ENCODE measurements around the gene ARRDC1.
"Not testable (repeated sequence)": the region's sequence is repeated elsewhere in the genome, so short reads cannot be mapped to it uniquely, and the experiment has no call there.

The ARRDC1 gene, protein sequence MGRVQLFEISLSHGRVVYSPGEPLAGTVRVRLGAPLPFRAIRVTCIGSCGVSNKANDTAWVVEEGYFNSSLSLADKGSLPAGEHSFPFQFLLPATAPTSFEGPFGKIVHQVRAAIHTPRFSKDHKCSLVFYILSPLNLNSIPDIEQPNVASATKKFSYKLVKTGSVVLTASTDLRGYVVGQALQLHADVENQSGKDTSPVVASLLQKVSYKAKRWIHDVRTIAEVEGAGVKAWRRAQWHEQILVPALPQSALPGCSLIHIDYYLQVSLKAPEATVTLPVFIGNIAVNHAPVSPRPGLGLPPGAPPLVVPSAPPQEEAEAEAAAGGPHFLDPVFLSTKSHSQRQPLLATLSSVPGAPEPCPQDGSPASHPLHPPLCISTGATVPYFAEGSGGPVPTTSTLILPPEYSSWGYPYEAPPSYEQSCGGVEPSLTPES

DNA sequence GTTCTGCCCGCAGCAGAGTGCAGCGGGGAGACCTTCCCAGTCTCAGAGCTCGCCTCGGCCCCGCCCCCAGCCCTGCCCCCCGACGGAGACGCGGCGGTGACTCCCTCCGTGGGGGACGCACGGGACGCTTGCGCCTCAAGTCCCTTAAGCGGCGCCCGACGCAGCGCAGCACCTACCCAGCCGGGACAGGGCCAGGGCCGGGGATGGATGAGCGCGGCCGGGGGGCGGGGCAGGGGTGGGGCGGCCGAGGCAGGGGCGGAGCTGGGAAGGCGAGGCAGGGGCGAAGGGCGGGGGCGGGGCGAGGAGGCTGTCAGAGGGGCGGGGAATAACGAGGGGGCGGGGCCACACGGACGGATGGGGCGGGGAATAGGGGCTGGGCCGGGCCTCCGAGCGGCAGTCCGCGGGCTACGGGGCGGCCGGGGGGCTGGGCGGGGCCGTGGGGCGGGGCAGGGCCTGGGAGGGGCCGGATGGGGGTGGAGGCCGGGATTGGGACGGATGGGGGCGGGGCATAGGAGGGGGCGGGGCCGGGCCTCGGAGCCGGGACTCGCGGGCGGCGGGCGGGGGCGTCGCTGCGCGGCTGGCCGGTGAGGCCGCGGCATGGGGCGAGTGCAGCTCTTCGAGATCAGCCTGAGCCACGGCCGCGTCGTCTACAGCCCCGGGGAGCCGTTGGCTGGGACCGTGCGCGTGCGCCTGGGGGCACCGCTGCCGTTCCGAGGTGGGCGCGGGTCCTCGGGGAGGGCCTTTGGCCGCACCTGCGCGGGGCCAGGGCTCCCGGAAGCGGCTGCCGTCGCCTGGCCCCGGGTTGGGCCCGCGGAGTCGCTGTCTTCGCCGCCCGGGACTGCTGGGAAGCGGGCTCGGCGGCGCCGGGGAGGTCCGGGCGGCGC, at the start of gene ARRDC1:
ARRDC1 (plus strand) TSS at position 566 of the 884 bp plus-strand sequence; CDS start at position 598, 32 bp downstream.
- DNase-seq, result peak; percentile 74

- no peak for DNase-seq
Measured at GRCh38 chr9:137556069-137556838, 49.2 kb upstream of the ARRDC1 start.

DNA sequence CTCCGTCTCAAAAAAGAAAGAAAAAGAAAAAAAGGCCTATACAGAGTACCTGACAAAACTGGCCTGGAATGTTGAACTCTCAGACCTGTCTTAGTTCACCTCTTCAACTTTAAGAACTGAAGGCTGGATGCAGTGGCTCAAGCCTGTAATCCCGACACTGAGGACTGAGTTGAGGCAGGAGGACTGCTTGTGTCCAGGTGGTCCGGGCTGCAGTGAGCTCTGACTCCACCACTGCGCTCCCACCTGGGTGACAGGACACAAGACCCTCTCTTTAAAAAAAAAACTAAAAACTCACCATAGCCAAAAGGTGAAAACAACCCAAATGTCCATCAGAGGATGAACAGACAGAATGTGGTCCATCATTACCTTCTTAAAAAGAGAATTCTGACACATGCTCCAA, 47.4 kb upstream of the ARRDC1 start:
- DNase-seq, result no peak

DNA sequence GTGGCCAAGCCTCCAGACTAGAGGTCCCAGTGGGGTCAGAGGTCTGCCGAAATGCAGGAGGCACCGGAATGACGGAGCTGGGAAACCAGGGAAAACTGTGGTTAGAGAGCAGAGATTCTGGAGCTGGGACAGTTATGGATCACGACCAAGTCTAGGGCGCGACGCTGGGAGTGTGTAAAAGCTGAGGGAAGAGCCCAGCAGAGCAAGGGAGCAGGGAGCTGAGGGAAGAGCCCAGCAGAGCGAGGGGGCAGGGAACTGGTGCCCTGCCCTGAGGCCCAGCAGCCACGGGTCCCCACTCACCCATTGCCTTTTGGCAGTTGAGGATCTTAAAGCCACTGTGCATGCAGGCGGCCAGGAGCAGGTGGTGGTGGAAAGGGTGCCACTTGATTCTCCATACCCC, 41.4 kb upstream of the ARRDC1 start:
- DNase-seq, result no peak

DNA sequence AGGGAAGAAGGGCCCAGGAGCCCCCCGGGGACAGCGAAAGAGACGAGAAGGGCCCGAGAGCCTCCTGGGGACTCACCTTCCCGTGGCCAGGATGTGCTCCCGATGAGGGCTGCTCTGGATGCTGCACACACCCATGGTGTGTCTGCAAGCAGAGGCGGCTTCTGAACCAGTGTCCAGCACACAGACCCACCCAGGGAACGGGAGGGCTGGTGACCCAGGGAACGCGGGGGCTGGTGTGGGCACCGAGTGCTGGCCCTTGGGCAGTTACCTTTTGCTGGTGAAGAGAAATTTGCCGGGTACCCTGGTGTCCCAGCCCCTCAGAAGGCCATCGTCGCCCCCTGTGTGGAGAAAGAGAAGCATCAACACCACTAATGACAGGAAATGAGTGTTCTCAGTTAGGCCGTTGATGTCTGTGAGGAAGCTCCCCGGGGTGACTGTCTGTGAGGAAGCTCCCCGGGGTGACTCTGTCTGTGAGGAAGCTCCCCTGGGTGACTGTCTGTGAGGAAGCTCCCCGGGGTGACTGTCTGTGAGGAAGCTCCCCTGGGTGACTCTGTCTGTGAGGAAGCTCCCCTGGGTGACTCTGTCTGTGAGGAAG, 40.6 kb upstream of the ARRDC1 start:
- DNase-seq, result no peak

- DNase-seq, result not testable (repeated sequence)
Measured at GRCh38 chr9:137568445-137568844, 37.0 kb upstream of the ARRDC1 start.

GRCh38 chr9:137569609-137570203, 35.8 kb upstream of the ARRDC1 start:
- no peak for DNase-seq

DNA sequence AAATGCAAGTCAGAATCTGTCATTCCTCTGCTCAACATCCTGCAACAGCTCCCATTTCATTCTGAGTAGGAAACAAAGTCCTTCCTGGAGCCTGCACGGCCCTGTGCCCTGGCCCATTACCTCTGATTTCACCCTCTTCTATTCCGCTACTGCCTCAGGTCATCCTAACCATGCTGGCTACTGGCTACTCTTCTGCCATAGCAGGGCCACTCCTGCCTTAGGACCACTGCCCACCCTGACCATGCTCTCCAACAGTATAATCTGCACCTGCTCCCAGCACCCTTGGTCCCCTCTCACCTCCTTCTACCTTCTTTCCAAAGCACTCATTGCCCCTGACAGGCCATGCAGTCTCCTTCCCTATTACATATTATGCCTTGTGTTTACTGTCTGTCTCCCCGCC, 34.9 kb upstream of the ARRDC1 start:
- no peak for DNase-seq

DNA sequence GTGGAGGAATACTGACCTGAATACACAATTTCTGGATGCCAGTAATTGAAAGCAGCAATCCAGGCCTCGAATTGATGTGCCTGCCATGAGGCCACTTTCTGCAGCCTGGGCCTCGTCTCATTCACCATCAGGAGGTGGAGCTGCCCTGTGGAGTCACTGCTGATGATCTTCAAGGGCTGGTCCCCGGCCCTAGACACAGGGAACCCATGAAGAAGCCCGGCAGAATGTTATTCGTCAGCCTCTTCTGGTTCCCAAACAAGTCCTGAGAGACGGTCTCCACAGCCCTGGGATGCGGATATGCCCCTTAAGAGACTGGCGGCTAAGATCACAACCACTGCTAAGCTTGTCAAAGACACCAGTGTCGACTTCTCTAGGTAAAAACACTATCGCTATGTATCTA, 31.3 kb upstream of the ARRDC1 start:
- DNase-seq, result no peak

GRCh38 chr9:137575364-137575715, 30.1 kb upstream of the ARRDC1 start:
- no peak for DNase-seq

DNA sequence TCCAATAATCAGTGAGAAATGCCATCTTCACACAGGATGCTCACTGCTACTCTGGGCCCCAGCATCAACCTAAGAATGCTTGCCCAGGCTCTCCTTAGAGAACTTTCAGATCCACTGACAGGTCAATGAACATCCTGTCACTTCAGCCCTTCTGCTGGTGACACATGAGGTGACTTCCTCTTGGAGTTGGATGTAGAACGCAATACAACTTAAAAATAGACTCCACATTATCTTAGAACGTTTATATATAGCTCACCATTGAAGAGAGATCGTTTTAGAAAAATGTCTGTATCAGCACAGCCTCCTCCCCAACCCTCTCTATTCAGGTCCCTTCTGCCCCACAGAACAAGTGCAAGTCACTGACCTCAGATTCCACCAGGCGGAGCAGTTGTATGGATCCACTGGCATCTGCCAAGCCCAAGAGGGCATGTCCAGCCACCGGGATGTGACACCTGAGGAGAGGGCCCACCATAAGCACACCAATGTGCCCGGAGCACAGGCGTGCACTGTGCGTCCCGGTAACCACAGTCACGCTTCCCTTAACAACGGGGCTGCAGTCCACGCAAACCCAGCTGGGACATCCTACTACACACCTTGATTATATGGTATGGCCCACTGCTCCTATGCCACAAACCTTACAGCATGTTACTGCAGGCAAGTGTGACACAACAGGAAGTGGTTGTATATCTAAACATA, 29.6 kb upstream of the ARRDC1 start:
- DNase-seq, result no peak

GRCh38 chr9:137578518-137579258, 26.8 kb upstream of the ARRDC1 start, which contains the start of gene DPH7:
Gene DPH7 (minus strand): TSS chr9:137578925. CDS start chr9:137578777, 148 bp downstream.
- peak; percentile 70 for DNase-seq

GRCh38 chr9:137579259-137579604, 26.3 kb upstream of the ARRDC1 start:
- DNase-seq, result no peak

DNA sequence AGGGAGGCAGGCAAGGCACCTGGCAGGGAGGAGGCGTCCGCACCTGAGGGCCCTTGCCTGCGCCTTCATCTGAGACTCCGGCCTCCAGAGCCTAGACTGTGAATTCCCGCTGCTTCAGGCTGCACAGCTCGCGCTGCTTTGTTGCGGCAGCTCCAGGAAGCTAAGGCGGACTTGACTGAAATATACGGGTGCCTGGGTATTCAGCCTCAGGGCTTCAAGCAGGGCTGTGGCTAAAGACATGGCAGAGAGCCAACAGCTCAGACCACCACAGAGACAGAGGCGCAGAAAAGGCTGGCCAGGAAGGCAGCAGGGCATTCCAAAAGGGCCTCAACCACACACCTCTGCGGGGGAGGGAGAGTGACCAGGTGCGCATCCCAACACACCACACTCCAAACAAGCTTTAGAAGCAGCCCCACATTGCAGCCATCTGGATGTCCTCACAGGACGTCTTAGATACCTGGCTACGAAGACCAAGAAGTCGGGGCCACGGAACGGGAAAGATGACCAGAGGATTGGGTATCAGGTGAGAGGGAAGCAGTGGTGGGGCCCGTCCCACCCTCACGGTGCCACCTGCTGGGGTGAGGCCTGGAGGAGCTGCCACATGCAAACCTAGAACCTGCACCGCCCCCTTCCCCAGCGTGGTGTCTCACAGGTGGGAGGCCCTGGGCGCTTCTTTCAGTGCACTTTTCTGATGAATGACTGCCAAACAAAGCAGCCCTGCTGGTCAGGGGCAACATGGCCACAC, 25.1 kb upstream of the ARRDC1 start:
- no peak for DNase-seq

DNA sequence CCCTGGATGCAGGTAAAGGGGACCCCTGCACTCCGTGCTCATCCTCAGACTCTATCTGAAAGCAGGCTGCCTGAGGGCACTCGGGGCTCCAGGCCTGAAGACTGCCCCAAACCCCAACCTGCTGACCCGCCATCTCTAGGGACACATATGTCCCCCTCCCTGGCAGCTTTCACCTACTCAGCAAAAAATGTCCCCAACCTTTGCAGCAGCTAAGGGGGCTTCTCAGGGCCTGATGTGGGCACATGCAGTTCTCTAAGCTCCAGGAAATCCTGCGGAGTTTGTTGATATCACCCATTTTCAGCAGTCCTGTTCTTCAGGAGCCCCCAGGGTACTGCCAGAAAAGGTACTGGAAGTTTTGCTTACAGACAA, 24.5 kb upstream of the ARRDC1 start:
- DNase-seq, result no peak

DNA sequence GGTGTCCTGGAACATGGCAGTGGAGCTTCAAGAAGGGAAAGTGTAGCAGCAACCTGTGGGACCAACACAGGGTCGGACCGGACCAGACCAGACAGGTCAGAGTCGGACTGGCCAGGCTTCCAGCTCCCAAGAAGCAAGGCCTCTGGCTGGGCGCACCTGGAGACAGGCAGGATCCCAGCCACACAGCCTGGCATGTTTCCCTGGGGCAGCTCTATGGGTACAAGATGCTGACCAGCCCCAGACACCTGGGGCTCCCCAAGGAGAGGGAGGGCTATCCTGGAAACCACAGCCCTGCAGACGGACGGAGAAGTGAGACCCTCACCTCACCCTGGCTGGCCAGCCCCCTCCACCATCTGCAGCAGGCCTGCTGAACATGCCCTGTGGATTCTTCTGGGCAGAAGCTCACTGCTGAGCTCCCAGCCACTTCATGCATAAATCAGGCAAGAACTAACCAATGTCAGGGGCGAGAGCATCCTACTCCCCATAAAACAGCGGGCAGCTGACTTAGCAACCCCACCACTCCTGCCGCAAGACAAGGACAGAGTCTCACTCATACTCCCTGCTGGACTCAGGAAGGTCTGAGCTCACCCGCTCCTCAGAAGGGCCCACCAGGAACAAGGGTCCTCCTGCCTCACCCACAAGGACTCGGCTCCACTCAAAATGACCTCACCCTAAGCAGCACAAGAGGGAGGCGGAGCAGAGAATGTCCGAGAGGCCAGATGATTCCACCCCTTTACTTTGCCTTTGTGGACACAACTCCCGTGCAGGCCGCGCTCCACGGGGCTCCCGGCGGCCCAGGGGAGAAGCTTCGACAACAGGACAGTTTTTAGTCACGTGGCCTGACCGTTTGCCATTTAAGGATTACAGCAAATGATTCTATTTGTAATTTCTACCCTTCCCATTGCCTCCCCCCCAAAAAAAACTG, 23.9 kb upstream of the ARRDC1 start:
- DNase-seq, result no peak

GRCh38 chr9:137582286-137582860, 23.1 kb upstream of the ARRDC1 start:
- DNase-seq, result no peak

DNA sequence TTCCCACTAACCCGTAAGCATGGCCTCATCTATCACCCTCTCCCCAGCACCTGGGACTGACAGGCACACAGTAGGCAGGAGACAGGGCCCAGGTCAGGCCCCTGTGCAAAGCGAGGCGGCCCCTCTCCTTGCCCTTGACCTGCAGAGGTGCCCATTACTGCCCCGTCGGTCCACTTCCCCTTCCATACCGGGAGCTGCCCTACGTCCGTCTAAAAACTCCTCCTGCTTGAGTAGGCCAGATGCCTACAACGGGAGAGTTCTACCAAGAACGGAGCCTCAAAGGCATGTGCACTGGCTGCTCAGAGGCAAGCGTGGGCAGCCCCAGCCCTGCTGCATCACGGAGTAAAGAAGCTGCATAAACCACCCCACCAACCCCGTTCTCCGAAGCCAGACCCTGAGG, 22.1 kb upstream of the ARRDC1 start:
- no peak for DNase-seq

DNA sequence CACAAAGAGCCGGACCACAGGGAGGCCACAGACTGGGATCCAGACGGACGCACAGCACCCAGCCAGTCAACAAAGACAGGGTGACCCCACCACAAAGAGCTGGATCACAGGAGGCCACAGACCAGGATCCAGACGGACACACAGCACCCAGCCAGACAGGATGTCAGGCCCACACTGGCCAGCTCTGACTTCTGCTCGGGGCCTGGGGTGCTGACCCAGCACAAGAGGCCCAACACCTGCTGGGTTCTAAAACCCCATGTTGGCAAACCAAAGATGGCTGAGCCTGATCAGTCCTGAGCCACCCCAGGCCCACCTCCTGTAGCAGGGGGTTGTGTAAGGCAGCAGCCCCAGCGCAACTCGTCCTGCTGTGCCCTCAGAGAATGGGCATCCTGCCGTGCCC, 21.5 kb upstream of the ARRDC1 start:
- DNase-seq, result no peak

Data from NCI-H2227 treated with DMSO at 0.1 percent for 48 hours (cell line).